Measurements from ENCODE around the gene ZDHHC14.
A peak's percentile ranks its signal among the peaks of the same experiment; 100 is the strongest.

ZDHHC14 gene

GRCh38 chr6:157468054-157468453 is 87.1 kb downstream of the ZDHHC14 start:
- DNase-seq = no peak

GRCh38 chr6:157468574-157468973 is 87.6 kb downstream of the ZDHHC14 start:
- no peak for DNase-seq

DNA sequence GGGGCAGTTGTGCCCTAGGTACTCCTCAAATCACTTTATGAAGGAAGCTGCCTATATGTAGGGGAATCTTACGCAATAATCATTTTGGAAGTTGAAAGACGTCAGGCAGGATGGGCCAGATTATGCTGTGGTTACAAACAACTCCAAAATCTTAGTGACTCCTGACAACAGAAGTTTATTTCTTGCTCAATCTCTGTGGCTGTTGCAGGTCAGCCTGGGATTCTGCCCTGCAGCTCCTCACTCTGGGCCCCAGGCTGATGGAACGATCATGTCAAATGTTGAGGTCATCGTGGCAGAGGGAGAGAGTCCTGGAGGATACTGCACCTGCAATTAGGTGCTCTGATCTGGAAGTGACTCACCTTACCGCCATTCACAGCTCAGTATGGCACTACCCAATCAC is 88.4 kb downstream of the ZDHHC14 start:
- no peak for DNase-seq

DNA sequence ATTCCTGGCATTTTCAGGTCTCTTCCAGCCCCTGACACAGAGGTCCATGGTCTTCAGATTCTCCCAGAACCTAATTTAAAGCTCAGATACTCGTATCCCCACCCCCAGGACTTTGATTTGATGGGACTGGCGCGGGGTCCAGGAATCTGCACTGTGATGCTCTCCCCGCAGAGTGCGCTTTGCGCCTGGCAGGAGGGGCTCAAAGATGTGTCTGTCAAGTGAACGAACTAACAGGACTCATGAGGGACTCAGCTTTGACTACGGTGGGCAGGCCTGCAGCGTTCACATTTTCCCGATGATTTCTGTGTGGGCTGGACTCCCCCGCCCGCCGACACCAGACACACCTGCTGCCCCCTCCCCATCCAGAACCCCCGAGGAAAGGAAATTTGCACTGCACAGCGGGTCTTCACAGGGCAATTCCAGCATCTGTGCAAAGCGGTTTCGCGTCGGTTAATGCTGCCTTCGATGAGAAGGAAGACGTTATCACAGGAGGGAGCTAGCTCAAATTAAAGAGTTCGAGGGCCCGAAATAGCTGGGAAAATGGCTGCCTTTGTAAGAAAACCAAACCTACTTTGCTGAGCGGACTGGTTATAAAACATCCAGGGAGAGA is 90.2 kb downstream of the ZDHHC14 start:
- peak; percentile 85 for DNase-seq

GRCh38 chr6:157471895-157472686 is 91.1 kb downstream of the ZDHHC14 start:
- DNase-seq = no peak

DNA sequence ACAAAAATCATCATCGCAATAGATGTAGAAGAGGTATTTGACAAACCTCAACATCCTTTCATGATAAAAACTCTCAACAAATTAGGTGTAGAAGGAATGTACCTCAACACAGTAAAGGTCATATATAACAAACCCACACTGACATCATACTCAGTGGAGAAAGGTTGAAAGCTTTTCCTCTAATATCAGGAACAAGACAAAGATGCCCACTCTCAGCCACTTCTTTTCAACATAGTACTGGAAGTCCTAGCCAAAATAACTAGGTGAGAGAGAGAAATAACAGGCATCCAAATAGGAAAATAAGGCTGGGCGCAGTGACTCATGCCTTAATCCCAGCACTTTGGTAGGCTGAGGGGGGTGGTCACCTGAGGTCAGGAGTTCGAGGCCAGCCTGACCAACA is 95.8 kb downstream of the ZDHHC14 start:
- DNase-seq = no peak

DNA sequence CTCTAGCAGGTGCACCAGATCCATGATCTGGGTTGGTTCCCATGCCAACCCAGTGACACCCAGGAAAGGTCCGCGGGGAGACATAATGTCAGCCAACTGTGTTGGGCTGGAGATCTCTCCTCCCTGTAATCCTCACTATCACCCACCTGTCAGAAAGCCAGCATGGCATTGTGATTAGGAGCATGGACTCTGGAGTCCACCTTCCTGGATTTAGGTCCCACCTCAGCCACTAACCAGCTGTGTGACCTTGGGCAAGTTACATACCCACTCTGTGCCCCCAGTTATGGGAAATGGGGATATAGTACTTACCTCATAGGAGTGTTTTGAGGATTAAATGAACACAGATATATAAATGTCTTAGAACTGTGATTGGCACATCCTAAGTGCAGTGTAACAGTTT is 97.9 kb downstream of the ZDHHC14 start:
- peak; percentile 28 for DNase-seq

GRCh38 chr6:157479464-157480303 is 98.7 kb downstream of the ZDHHC14 start:
- peak; percentile 23 for DNase-seq

- DNase-seq = no peak
These were observed 100.3 kb downstream of the ZDHHC14 start for GRCh38 chr6:157481189-157481864.

DNA sequence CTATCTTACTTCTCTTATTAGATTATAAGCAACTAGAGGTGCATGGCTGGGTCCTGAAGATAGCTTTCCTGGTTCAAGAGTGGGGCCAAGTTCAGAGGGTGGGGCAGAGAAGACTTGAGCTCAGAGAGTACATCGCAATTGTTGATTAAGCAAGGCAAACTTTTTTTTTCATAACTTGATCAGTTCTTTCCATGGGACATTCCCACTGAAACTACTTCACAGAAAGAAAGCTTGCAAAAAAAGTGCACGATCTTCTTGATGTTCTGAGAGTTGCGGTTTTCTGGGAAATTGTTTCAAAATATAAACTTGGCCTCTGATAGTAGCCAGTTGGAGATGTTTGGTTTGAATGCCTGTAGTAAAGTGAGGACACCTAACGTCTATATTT is 100.9 kb downstream of the ZDHHC14 start:
- DNase-seq = no peak

DNA sequence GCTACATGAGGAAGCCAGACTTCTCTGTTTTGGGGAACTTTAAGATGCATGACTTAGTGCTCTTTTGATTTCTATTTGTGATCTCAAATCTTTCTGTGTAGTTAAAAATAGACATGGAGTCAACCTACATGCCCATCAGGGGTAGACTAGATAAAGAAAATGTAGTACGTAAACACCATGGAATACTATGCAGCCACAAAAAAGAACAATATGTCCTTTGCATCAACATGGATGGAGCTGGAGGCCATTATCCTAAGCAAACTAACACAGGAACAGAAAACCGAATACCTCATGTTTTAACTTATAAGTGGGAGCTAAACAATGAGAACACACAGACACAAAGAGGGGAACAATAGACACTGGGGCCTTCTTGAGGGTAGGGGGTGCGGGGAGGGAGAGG is 102.8 kb downstream of the ZDHHC14 start:
- DNase-seq = no peak

DNA sequence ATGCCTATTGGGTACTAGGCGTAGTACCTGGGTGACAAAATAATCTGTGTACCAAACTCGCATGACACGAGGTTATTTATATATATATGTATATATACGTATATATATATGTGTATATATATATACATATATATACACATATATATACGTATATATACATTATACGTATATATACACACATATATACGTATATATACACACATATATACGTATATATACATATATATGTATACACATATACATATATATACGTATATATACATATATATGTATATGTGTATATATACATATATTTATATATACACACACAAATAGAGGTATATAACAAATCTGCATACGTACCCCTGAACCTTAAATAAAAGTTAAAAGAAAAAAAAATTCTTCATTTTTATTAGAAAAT is 103.2 kb downstream of the ZDHHC14 start:
- DNase-seq = no peak

DNA sequence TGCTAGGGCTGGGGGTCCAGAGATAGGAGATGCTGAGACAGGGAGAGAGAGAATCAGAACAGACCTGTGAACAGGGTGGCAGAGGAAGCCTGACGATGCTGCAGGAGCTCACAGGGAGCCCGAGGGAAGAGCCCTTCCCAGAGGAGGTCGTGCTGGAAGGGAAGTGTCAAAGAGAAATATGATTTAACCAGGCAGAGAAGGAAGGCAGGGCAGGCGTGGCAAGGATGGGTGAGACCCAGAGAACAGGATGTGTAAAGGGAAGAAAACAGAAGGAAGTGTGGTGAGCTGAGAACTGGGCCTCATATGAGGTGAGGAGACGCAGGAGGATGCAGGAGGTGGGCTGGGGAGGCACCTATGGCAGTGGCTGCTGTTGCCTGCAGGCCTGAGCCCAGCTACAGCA is 105.6 kb downstream of the ZDHHC14 start:
- peak; percentile 55 for DNase-seq

DNA sequence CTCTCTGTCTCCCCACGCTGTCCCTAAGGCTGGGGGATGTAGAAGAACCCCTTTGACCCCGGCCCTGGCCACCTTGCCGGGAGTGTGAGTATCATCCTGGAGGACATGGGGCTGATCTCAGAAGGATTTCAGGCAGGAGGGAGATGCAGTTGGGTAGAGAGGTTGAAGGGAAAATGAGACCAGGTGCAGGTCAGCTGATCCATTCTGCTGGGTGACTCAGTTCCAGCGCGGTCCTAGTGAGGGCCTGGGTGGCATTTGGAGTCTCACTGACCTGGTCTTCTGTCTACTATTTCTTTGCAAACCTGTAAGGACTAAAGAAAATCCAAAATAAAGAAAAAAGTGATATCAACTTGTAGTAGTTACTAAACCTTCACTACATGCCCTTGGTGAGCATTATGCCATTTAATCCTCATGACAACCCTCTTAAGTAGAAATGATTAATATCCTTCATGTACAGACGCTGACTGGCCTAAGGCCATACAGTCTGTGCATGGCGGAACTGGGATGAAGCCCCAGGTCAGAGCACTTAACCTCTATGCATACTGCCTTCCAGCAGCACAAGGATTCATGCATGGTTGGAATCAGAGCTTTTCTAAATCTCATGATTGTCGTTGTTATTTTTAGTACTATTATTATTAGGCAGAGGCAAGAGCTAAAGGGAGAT is 106.3 kb downstream of the ZDHHC14 start:
- DNase-seq = peak; percentile 92

GRCh38 chr6:157488058-157488457 is 107.1 kb downstream of the ZDHHC14 start:
- peak; percentile 64 for DNase-seq

GRCh38 chr6:157488716-157489118 is 107.7 kb downstream of the ZDHHC14 start:
- peak; percentile 66 for DNase-seq

DNA sequence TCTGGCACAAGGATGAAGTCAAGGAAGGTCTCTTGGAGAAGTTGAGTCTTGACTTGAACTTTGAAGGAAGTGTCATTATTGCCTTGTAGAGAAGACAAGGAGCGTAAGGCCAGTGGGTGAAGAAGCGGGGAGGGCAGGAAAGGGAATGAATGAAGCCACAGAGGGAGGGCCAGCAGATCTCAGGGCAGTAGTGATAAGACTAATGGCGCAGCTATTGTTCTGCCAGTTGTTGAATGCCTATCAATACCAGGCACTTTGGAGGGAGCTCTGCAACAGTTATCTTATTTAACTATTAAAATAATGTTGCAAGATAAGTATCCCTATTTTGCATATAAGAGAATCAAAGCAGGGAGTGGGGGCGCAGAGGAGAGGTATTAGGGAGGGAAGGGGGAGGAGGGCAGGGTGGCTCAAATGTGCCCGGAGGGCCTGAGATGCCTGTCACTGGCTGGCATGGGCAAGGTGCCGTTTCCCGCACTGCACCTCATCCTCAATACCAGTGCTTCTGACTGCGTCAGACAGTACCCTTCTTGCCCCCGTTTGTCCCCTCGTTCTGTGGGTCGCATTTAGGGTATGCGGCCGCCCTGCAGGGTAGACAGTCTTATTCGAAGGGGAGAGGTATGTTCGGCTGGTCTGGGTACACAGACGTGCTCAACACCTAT is 109.8 kb downstream of the ZDHHC14 start:
- DNase-seq = no peak

GRCh38 chr6:157491571-157492232 is 110.7 kb downstream of the ZDHHC14 start:
- peak; percentile 61 for DNase-seq

DNA sequence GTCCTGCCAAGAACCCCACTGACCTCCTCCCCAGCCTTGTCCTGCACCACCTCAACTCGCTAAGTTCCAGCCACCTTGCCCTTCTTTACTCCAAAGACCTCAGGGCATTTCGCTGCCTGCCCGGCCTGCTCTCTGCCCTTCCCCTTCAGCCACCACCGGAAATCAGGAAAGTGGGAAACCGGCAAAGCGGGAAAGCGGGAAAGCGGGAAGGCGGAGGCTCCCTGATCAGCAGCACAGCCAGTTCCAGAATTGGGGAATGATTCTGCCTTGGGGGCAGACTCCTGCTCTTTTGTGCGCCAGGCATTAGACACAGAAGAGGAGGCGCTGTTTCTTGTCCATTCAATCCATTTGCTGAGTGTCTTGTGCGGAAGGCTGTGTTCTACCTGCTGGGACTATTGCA is 111.3 kb downstream of the ZDHHC14 start:
- DNase-seq = no peak

- DNase-seq = no peak
These were observed 111.8 kb downstream of the ZDHHC14 start for GRCh38 chr6:157492741-157493140.

GRCh38 chr6:157493173-157493572 is 112.2 kb downstream of the ZDHHC14 start:
- no peak for DNase-seq

Data from NCI-H69 (cell line).